Head of caudate nucleus (tissue), 42 donors: ENCODE results near the gene VEPH1.

Experiments
- DNase-seq, 42 donors: peaks; one replicate each; pipeline versions ENCODE4 v3.0.0 to v3.0.0-alpha.2; 2020 to 2021; ENCODE audit warnings: mixed read lengths in 7 of 42
- intact Hi-C: fragments of 100-400 bp; cut with DNase I; formaldehyde crosslinking; loops from one replicate; pipeline ENCODE4 v1.15.0; 2022

VEPH1 gene

GRCh38 chr3:157502916-157503595 is at the start of gene VEPH1:
VEPH1 (minus strand) TSS chr3:157503416; CDS start chr3:157495349, 8,067 bp downstream.
- intact Hi-C loops = no loop called here
- no peak for DNase-seq

GRCh38 chr3:157551961-157552360 is 48.7 kb upstream of the VEPH1 start:
- intact Hi-C loops = no loop called here
- DNase-seq = peak in 1 of 42 donors; percentile 8

- no peak for DNase-seq
- intact Hi-C loops = no loop called here
These were observed 46.3 kb upstream of the VEPH1 start for GRCh38 chr3:157549498-157549897.

- no peak for DNase-seq
- intact Hi-C loops = no loop called here
These were observed 41.4 kb upstream of the VEPH1 start for GRCh38 chr3:157544501-157545130.

- DNase-seq = no peak
- intact Hi-C loops = no loop called here
These were observed 40.4 kb upstream of the VEPH1 start for GRCh38 chr3:157543501-157544035.

- peak in 41 of 42 donors; percentile 16 to 85 (median 60) for DNase-seq
- intact Hi-C loops = no loop called here
These were observed 39.7 kb upstream of the VEPH1 start for GRCh38 chr3:157542711-157543500.

DNA sequence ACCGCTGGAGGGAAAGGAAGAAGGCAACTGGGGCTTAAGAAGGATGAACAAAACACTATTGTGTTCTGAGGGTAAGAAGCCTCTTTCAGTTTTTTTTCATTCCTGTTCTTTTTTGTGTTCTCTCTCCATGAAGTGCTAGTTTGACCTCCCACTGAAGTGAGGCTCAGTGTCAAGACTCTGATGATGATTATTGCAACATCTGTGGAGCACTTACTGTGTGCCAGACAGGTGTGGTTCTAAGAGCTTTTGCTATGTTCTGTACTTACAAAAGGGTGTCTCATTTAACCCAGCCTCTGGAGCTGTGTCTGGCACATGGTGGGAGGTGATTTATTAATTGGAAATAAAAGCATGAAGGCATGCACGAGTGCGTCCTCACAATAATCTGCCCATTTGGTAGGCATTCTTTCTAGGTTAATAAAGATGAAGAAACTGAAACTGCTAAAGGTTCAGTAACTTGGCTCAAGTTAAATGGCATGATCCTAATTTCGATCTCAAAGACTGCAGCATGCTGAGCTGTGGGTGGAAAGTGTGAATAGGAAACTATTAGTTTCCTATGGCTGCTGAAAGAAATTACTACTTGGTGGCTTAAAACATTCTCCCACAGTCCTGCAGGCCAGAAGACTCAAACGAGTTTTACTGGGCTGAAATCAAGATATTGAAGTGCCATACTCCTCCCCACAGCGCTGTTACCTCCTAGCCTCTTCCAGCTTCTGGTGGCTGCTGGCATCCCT is 38.5 kb upstream of the VEPH1 start:
- intact Hi-C loops = no loop called here
- DNase-seq = no peak

GRCh38 chr3:157540656-157541055 is 37.4 kb upstream of the VEPH1 start:
- no peak for DNase-seq
- intact Hi-C loops = no loop called here

DNA sequence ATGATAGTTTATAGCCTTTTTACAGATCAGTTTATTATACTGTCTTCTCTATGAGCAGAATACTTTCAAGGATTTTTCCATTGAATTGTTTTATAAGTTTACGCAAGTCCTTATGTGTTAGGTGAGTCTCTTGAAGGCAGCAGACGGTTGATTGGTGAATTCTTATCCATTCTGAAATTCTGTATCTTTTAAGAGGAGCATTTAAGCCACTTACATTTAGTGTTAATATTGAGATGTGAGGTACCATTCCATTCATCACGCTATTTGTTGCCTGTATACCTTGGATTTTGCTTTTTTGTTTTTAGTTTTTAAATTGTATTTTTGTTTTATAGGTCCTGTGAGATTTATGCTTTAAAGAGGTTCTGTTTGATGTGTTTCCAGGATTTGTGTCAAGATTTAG is 32.5 kb upstream of the VEPH1 start:
- DNase-seq = no peak
- intact Hi-C loops = no loop called here

GRCh38 chr3:157534725-157535161 is 31.5 kb upstream of the VEPH1 start:
- intact Hi-C loops = no loop called here
- no peak for DNase-seq

- intact Hi-C loops = no loop called here
- no peak for DNase-seq
These were observed 30.3 kb upstream of the VEPH1 start for GRCh38 chr3:157533298-157534070.

GRCh38 chr3:157532529-157533297 is 29.5 kb upstream of the VEPH1 start:
- peak in 18 of 42 donors; percentile 8 to 73 (median 44) for DNase-seq
- intact Hi-C loops = no loop called here

DNA sequence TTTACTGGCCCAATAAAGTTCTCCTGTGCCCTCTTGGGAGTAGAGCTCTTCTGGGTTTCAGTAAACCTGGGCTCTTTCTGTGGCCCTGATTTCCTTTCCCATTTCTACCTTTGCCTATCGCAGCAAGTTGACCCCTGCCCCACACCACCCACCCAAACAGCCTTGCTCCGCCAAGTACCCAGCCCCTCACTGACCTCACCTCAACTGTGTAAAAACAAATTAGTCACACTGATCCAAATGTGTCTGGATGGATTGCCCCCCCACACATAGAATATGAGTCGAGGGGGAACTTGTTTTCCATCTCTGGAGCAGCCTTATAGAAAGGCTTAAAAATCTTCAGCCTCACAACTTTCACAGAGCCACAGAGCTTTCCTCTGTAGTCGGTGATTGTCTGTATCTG is 28.6 kb upstream of the VEPH1 start:
- intact Hi-C loops = no loop called here
- DNase-seq = no peak

DNA sequence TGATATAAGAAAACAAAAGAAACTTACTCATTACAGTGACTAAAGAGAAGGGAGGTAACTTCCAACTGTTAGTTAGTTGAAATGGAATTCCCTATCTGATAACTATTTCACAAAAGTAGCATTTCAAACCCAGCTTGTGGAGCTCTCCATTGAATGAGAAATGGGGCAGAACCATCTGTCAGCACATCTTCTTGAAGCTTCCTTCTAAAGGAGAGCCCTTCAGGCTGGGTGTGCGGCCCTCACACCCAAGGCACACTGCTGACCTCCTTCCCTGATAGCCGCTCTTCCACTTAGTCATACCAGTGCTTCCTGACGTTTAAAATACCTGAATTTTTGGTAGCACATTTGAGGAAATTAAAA is 28.1 kb upstream of the VEPH1 start:
- no peak for DNase-seq
- intact Hi-C loops = no loop called here

GRCh38 chr3:157530637-157531300 is 27.6 kb upstream of the VEPH1 start:
- DNase-seq = no peak
- intact Hi-C loops = no loop called here

GRCh38 chr3:157529751-157530150 is 26.5 kb upstream of the VEPH1 start:
- DNase-seq = no peak
- intact Hi-C loops = no loop called here

GRCh38 chr3:157529085-157529484 is 25.9 kb upstream of the VEPH1 start:
- DNase-seq = no peak
- intact Hi-C loops = no loop called here
